ENCODE results near the gene KCNH2. TPM values are rescaled to one million over a fixed set of nuclear protein-coding genes. Genes with fewer than 3 reads are reported as not detected.

Gene KCNH2
- total RNA-seq, 2 donors from 2014 or later = 1.1 to 1.9 TPM

DNA sequence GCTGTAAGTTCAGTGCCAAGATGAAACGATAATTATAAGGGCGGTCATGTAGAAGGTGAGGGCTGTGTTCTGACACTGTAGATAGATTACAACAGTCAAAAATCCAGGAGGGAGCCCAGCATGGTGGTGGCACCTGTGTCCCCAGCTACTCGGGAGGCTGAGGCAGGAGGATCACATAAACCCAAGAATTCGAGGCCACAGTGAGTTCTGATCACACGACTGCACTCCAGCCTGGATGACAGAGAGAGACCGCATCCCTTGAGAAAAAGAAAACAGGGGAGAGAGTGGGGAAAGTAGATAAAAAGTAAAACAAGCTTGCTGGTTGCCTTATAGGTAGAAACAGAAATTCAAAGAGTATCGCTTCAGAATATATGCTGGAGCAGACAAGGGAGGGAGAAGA, 52.1 kb downstream of the KCNH2 start:
- Mint-ChIP-seq H3K9me3 (no peaks in the 10 kb centered on the region), H3K4me1 (no peaks in the 10 kb centered on the region), H3K27me3 (ENCODE audit: insufficient read depth) (peaks cover 14% of the 10 kb centered on the region), H3K27ac (no peak overlapping the region), H3K4me3 (no peak overlapping the region), H3K36me3 (ENCODE audit: low read depth) (no peaks in the 10 kb centered on the region)
- DNase-seq = no peak
- Histone ChIP-seq H3K4me1 (ENCODE audit: control insufficient read depth, insufficient read depth, low read length) (no peaks in the 10 kb centered on the region), H3K27me3 (ENCODE audit: control insufficient read depth, insufficient read depth, low read length, poor library complexity, severe bottlenecking) (peaks cover 5% of the 10 kb centered on the region), H3K9me3 (ENCODE audit: control insufficient read depth, low read length) (no peaks in the 10 kb centered on the region), H3K9ac (ENCODE audit: extremely low read depth, low read length, poor library complexity, severe bottlenecking) (no peak overlapping the region), H3K27ac (ENCODE audit: low read depth, low read length) (no peak overlapping the region), H3K36me3 (ENCODE audit: control insufficient read depth, insufficient read depth, low read length) (no peaks in the 10 kb centered on the region), H3K4me3 (ENCODE audit: low read length) (no peak overlapping the region)
- 87 to 94% methylated on average over 6 to 7 of the region's 7 CpGs for WGBS, 2 experiments (ENCODE audit: insufficient coverage in 1 of 2, insufficient read length in 1 of 2)
- TF ChIP-seq CTCF (conservative IDR thresholded peaks at IDR 0.05) = no peak

GRCh38 chr7:150924369-150924781, 53.7 kb downstream of the KCNH2 start:
- no peak for DNase-seq
- no peak overlapping the region for H3K4me3 ChIP-seq (ENCODE audit: low read length)
- H3K27me3 ChIP-seq (ENCODE audit: control insufficient read depth, insufficient read depth, low read length, poor library complexity, severe bottlenecking) = peaks cover 17% of the 10 kb centered on the region
- Mint-ChIP-seq H3K27me3 (ENCODE audit: insufficient read depth) (peaks cover 10% of the 10 kb centered on the region), H3K27ac (no peak overlapping the region), H3K9me3 (no peaks in the 10 kb centered on the region), H3K4me1 (no peaks in the 10 kb centered on the region), H3K4me3 (no peak overlapping the region), H3K36me3 (ENCODE audit: low read depth) (no peaks in the 10 kb centered on the region)
- no peaks in the 10 kb centered on the region for H3K4me1 ChIP-seq (ENCODE audit: control insufficient read depth, insufficient read depth, low read length)
- WGBS, 2 experiments (ENCODE audit: insufficient coverage in 1 of 2, insufficient read length in 1 of 2) = 80 to 89% methylated on average over 2 to 10 of the region's 10 CpGs
- no peak overlapping the region for H3K9ac ChIP-seq (ENCODE audit: extremely low read depth, low read length, poor library complexity, severe bottlenecking)
- H3K9me3 ChIP-seq (ENCODE audit: control insufficient read depth, low read length) = no peaks in the 10 kb centered on the region
- no peak overlapping the region for H3K27ac ChIP-seq (ENCODE audit: low read depth, low read length)
- TF ChIP-seq CTCF (conservative IDR thresholded peaks at IDR 0.05) = no peak
- H3K36me3 ChIP-seq (ENCODE audit: control insufficient read depth, insufficient read depth, low read length) = no peaks in the 10 kb centered on the region

- H3K4me3 Mint-ChIP-seq = no peak overlapping the region
- Histone ChIP-seq H3K9ac (ENCODE audit: extremely low read depth, low read length, poor library complexity, severe bottlenecking) (no peak overlapping the region), H3K4me3 (ENCODE audit: low read length) (no peak overlapping the region), H3K36me3 (ENCODE audit: control insufficient read depth, insufficient read depth, low read length) (no peaks in the 10 kb centered on the region), H3K27ac (ENCODE audit: low read depth, low read length) (no peak overlapping the region), H3K9me3 (ENCODE audit: control insufficient read depth, low read length) (no peaks in the 10 kb centered on the region), H3K27me3 (ENCODE audit: control insufficient read depth, insufficient read depth, low read length, poor library complexity, severe bottlenecking) (peaks cover 19% of the 10 kb centered on the region), H3K4me1 (ENCODE audit: control insufficient read depth, insufficient read depth, low read length) (no peaks in the 10 kb centered on the region)
- H3K27ac Mint-ChIP-seq = no peak overlapping the region
- WGBS, 2 experiments (ENCODE audit: insufficient coverage in 1 of 2, insufficient read length in 1 of 2) = 70% methylated on average over 1 of the region's 1 CpG; no CpG with 5 or more reads in 1 of the 2 experiments
- H3K36me3 Mint-ChIP-seq (ENCODE audit: low read depth) = no peaks in the 10 kb centered on the region
- no peak for DNase-seq
- no peaks in the 10 kb centered on the region for H3K4me1 Mint-ChIP-seq
- no peaks in the 10 kb centered on the region for H3K9me3 Mint-ChIP-seq
- peaks cover 14% of the 10 kb centered on the region for H3K27me3 Mint-ChIP-seq (ENCODE audit: insufficient read depth)
- no peak for TF ChIP-seq CTCF (conservative IDR thresholded peaks at IDR 0.05)
These were observed 54.3 kb downstream of the KCNH2 start for GRCh38 chr7:150923802-150924201.

All from endodermal cell (in vitro differentiated cells).